GM12878 (cell line): ENCODE results near the gene PTP4A1. TPM values are rescaled to one million over a fixed set of nuclear protein-coding genes. Genes with fewer than 3 reads are reported as not detected.

ENCODE experiments used
- ATAC-seq: fragments of 200-7000 bp; cut with Tn5 transposase; 3 replicates; pipeline ENCODE4 v1.9.1; 2020; ENCODE audit warnings: mild to moderate bottlenecking, moderate library complexity
- BruUV-seq: library from RNA; stranded (reverse); fragments of 400-500 nt; replicated peaks from 2 replicates; lab custom pipeline; 2021; lab: Mats Ljungman, UMichigan
- CTCF ChIA-PET: fragments of 300-600 bp; sonication (Branson Sonifier 250); formaldehyde crosslinking; extraction: SDS; loops from one replicate; lab custom pipeline; 2021; ENCODE audit warnings: inconsistent platforms; lab: Yijun Ruan, JAX
- POLR2A ChIA-PET: fragments of 350-600 bp; formaldehyde crosslinking; extraction: SDS; loops from one replicate; lab custom pipeline; 2021; ENCODE audit warnings: inconsistent platforms; lab: Charles Lee
- RAD21 ChIA-PET: fragments of 300-600 bp; sonication (Branson Sonifier 250); formaldehyde crosslinking; loops from one replicate; lab custom pipeline; 2023; ENCODE audit warnings: antibody characterized with exemption; ENCODE audit not compliant: unreplicated experiment; lab: Charles Lee
- SMC1A ChIA-PET: fragments of 300-600 bp; sonication (Branson Sonifier 250); formaldehyde crosslinking; loops from one replicate; lab custom pipeline; 2023; ENCODE audit not compliant: unreplicated experiment, uncharacterized antibody; lab: Charles Lee
- DNase-seq: peaks from one replicate; pipeline ENCODE4 v3.0.0-alpha.2; 2011; ENCODE audit warnings: low read depth, low spot score
- FAIRE-seq: peaks from 3 replicates; lab custom pipeline; 2011; peaks lifted over from hg19 to GRCh38; lab: Jason Lieb, UNC
- H2AFZ ChIP-seq: 2 replicates; pipeline ENCODE4 v1.6.0; 2011; ENCODE audit warnings: low read depth, low read length, control low read depth; ENCODE audit not compliant: control insufficient read depth
- H3K27ac ChIP-seq: 2 replicates; pipeline ENCODE4 v1.5.1; 2011; ENCODE audit warnings: control low read depth; ENCODE audit not compliant: control insufficient read depth, insufficient read depth
- H3K27me3 ChIP-seq, 2 experiments: replicated peaks in 1 of 2; 2 replicates each; pipeline versions ENCODE4 v1.6.0 to v1.6.1; 2011; ENCODE audit warnings: low read length in 1 of 2; ENCODE audit not compliant: control insufficient read depth in 2 of 2, insufficient read depth in 2 of 2
- H3K36me3 ChIP-seq, 2 experiments: 2 replicates each; pipeline ENCODE4 v1.5.1; 2011; ENCODE audit warnings: low read length in 1 of 2; ENCODE audit not compliant: control insufficient read depth in 2 of 2, insufficient read depth in 2 of 2
- H3K4me1 ChIP-seq: 2 replicates; pipeline ENCODE4 v1.6.1; 2011; ENCODE audit warnings: mild to moderate bottlenecking, low read length, moderate library complexity, mixed read lengths; ENCODE audit not compliant: control insufficient read depth, insufficient read depth
- H3K4me2 ChIP-seq: 2 replicates; pipeline ENCODE4 v1.6.0; 2011; ENCODE audit warnings: control low read depth; ENCODE audit not compliant: control insufficient read depth, insufficient read depth
- H3K4me3 ChIP-seq: fragments of 200-600 bp; sonication (generic); 2 replicates; pipeline ENCODE4 v1.5.1; 2016
- H3K79me2 ChIP-seq: 2 replicates; pipeline ENCODE4 v1.6.0; 2011; ENCODE audit warnings: low read length; ENCODE audit not compliant: control insufficient read depth, insufficient read depth
- H3K9ac ChIP-seq: 2 replicates; pipeline ENCODE4 v1.8.0; 2011; ENCODE audit warnings: low read length, control low read depth, mixed read lengths; ENCODE audit not compliant: control insufficient read depth, insufficient read depth
- H3K9me3 ChIP-seq: replicated peaks from 3 replicates; pipeline ENCODE4 v1.5.1; 2011; ENCODE audit warnings: mild to moderate bottlenecking, low read length; ENCODE audit not compliant: control insufficient read depth, insufficient read depth
- H4K20me1 ChIP-seq: 2 replicates; pipeline ENCODE4 v1.6.0; 2011; ENCODE audit not compliant: control insufficient read depth, insufficient read depth
- NRF1 ChIP-seq: conservative IDR thresholded peaks from 2 replicates; pipeline ENCODE4 v1.6.1; 2011; ENCODE audit warnings: mild to moderate bottlenecking, low read depth, low read length, improper control_type of control experiment
- in situ Hi-C: fragments of 300-500 bp; cut with MboI; formaldehyde crosslinking; loops from 9 replicates; pipeline ENCODE4 v1.14.3; 2018; ENCODE audit warnings: mixed read lengths
- intact Hi-C: fragments of 100-400 bp; cut with micrococcal nuclease; formaldehyde crosslinking; loops from one replicate; pipeline ENCODE4 v1.14.2; 2022; ENCODE audit not compliant: unreplicated experiment
- polyA plus RNA-seq, 11 experiments: library from polyadenylated mRNA; depleted of rRNA in 4 of 11; unstranded in 6 of 11; stranded (reverse) in 5 of 11; fragments of >200 nt; fragmentation: Nextera tagmentation in 4 of 11; fragmentation: Illumina TruSeq in 1 of 11; extraction: Ambion mirVana in 4 of 11; extraction: Trizol in 1 of 11; gene quantifications; 1 replicate in 1 of 11; 2 replicates in 10 of 11; pipeline versions ENCODE4 v1.2.1 to v1.2.3, GENCODE V29; 2011 to 2016; ENCODE audit warnings: inconsistent platforms in 2 of 11, missing spikeins in 2 of 11, low read depth in 1 of 11
- total RNA-seq, 4 experiments: library from RNA; depleted of rRNA in 3 of 4; stranded (reverse); fragments of >200 nt in 3 of 4; fragmentation: Illumina TruSeq in 1 of 4; extraction: Trizol in 1 of 4; gene quantifications; 2 replicates each; pipeline versions ENCODE4 v1.2.1 to v1.2.3, GENCODE V29; 2013 to 2021
- TF ChIP-seq, protein P1 (sequence below): fragments of 450-650 bp; IDR thresholded peaks from 2 replicates; pipeline ENCODE4 v1.6.1; 2017; ENCODE audit warnings: mild to moderate bottlenecking, moderate library complexity
- TF ChIP-seq, protein P2 (sequence below): fragments of 450-650 bp; formaldehyde crosslinking; IDR thresholded peaks from 2 replicates; pipeline ENCODE4 v1.4.0; 2022; ENCODE audit warnings: mild to moderate bottlenecking, moderate library complexity
- TF ChIP-seq, protein P3 (sequence below): IDR thresholded peaks from 2 replicates; pipeline ENCODE4 v1.6.1; 2011; ENCODE audit warnings: low read depth, low read length, improper control_type of control experiment, borderline replicate concordance
- TF ChIP-seq, protein P4 (sequence below): fragments of 450-650 bp; IDR thresholded peaks from 2 replicates; pipeline ENCODE4 v1.6.1; 2016; ENCODE audit warnings: mild to moderate bottlenecking
- TF ChIP-seq, protein P5 (sequence below): IDR thresholded peaks from 2 replicates; pipeline ENCODE4 v1.6.1; 2012; ENCODE audit warnings: improper control_type of control experiment, low read depth, low read length; ENCODE audit not compliant: insufficient replicate concordance

Gene PTP4A1
- total and polyA plus RNA-seq, 10 of the 15 experiments (the other 5 are each of a cell fraction or from before 2014, with no cell fraction given) = 8.5 to 190 (median 46.4) TPM; not detected in 2

DNA sequence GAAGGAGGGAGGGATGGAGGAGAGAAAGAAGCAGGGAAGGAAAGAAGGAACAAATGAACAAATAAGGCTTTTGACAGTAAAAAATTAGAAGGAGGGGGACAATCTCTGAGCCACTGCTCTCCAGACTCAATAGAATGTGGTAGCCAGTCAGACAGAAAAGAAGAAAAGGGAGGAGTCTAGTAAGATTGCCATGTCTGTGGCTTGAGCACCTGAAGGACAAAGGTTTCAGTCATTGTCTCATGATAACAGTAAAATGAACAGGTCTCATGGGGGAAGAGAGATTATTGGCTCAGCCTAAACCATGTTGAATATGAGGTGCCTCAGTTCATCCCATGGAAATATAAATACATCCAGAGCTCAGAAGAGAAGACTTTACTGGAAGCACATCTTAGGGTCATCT, 14.0 kb upstream of the PTP4A1 start:
- DNase-seq (no peak), ATAC-seq (peak; percentile 70)
- Histone ChIP-seq H3K27me3 (no peaks in the 10 kb centered on the region), H2AFZ (no peak overlapping the region), H3K79me2 (no peaks in the 10 kb centered on the region), H3K4me2 (no peak overlapping the region)
- no TSS peak for BruUV-seq
- ChIA-PET POLR2A (no interaction called here), SMC1A (interaction anchor here (1.6 kb wide), 1 partner anchor 12 kb away, joined by 6 read pairs; no protein-coding TSS in a partner anchor)
- in situ Hi-C loops = no loop called here
- TF ChIP-seq, protein P1, sequence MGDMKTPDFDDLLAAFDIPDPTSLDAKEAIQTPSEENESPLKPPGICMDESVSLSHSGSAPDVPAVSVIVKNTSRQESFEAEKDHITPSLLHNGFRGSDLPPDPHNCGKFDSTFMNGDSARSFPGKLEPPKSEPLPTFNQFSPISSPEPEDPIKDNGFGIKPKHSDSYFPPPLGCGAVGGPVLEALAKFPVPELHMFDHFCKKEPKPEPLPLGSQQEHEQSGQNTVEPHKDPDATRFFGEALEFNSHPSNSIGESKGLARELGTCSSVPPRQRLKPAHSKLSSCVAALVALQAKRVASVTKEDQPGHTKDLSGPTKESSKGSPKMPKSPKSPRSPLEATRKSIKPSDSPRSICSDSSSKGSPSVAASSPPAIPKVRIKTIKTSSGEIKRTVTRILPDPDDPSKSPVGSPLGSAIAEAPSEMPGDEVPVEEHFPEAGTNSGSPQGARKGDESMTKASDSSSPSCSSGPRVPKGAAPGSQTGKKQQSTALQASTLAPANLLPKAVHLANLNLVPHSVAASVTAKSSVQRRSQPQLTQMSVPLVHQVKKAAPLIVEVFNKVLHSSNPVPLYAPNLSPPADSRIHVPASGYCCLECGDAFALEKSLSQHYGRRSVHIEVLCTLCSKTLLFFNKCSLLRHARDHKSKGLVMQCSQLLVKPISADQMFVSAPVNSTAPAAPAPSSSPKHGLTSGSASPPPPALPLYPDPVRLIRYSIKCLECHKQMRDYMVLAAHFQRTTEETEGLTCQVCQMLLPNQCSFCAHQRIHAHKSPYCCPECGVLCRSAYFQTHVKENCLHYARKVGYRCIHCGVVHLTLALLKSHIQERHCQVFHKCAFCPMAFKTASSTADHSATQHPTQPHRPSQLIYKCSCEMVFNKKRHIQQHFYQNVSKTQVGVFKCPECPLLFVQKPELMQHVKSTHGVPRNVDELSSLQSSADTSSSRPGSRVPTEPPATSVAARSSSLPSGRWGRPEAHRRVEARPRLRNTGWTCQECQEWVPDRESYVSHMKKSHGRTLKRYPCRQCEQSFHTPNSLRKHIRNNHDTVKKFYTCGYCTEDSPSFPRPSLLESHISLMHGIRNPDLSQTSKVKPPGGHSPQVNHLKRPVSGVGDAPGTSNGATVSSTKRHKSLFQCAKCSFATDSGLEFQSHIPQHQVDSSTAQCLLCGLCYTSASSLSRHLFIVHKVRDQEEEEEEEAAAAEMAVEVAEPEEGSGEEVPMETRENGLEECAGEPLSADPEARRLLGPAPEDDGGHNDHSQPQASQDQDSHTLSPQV = no peak
- TF ChIP-seq, protein P2, sequence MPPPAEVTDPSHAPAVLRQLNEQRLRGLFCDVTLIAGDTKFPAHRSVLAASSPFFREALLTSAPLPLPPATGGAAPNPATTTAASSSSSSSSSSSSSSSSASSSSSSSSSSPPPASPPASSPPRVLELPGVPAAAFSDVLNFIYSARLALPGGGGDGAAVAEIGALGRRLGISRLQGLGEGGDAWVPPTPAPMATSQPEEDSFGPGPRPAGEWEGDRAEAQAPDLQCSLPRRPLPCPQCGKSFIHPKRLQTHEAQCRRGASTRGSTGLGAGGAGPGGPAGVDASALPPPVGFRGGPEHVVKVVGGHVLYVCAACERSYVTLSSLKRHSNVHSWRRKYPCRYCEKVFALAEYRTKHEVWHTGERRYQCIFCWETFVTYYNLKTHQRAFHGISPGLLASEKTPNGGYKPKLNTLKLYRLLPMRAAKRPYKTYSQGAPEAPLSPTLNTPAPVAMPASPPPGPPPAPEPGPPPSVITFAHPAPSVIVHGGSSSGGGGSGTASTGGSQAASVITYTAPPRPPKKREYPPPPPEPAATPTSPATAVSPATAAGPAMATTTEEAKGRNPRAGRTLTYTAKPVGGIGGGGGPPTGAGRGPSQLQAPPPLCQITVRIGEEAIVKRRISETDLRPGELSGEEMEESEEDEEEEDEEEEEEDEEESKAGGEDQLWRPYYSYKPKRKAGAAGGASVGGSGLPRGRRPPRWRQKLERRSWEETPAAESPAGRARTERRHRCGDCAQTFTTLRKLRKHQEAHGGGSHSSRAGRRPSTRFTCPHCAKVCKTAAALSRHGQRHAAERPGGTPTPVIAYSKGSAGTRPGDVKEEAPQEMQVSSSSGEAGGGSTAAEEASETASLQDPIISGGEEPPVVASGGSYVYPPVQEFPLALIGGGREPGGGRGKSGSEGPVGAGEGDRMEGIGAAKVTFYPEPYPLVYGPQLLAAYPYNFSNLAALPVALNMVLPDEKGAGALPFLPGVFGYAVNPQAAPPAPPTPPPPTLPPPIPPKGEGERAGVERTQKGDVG = no peak
- TF ChIP-seq NRF1 = no peak
- TF ChIP-seq, protein P3, sequence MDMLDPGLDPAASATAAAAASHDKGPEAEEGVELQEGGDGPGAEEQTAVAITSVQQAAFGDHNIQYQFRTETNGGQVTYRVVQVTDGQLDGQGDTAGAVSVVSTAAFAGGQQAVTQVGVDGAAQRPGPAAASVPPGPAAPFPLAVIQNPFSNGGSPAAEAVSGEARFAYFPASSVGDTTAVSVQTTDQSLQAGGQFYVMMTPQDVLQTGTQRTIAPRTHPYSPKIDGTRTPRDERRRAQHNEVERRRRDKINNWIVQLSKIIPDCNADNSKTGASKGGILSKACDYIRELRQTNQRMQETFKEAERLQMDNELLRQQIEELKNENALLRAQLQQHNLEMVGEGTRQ = no peak
- TF ChIP-seq, protein P4, sequence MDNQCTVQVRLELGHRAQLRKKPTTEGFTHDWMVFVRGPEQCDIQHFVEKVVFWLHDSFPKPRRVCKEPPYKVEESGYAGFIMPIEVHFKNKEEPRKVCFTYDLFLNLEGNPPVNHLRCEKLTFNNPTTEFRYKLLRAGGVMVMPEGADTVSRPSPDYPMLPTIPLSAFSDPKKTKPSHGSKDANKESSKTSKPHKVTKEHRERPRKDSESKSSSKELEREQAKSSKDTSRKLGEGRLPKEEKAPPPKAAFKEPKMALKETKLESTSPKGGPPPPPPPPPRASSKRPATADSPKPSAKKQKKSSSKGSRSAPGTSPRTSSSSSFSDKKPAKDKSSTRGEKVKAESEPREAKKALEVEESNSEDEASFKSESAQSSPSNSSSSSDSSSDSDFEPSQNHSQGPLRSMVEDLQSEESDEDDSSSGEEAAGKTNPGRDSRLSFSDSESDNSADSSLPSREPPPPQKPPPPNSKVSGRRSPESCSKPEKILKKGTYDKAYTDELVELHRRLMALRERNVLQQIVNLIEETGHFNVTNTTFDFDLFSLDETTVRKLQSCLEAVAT = no peak
- TF ChIP-seq, protein P5, sequence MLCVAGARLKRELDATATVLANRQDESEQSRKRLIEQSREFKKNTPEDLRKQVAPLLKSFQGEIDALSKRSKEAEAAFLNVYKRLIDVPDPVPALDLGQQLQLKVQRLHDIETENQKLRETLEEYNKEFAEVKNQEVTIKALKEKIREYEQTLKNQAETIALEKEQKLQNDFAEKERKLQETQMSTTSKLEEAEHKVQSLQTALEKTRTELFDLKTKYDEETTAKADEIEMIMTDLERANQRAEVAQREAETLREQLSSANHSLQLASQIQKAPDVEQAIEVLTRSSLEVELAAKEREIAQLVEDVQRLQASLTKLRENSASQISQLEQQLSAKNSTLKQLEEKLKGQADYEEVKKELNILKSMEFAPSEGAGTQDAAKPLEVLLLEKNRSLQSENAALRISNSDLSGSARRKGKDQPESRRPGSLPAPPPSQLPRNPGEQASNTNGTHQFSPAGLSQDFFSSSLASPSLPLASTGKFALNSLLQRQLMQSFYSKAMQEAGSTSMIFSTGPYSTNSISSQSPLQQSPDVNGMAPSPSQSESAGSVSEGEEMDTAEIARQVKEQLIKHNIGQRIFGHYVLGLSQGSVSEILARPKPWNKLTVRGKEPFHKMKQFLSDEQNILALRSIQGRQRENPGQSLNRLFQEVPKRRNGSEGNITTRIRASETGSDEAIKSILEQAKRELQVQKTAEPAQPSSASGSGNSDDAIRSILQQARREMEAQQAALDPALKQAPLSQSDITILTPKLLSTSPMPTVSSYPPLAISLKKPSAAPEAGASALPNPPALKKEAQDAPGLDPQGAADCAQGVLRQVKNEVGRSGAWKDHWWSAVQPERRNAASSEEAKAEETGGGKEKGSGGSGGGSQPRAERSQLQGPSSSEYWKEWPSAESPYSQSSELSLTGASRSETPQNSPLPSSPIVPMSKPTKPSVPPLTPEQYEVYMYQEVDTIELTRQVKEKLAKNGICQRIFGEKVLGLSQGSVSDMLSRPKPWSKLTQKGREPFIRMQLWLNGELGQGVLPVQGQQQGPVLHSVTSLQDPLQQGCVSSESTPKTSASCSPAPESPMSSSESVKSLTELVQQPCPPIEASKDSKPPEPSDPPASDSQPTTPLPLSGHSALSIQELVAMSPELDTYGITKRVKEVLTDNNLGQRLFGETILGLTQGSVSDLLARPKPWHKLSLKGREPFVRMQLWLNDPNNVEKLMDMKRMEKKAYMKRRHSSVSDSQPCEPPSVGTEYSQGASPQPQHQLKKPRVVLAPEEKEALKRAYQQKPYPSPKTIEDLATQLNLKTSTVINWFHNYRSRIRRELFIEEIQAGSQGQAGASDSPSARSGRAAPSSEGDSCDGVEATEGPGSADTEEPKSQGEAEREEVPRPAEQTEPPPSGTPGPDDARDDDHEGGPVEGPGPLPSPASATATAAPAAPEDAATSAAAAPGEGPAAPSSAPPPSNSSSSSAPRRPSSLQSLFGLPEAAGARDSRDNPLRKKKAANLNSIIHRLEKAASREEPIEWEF = no peak
- TF ChIP-seq, all 136 proteins: peak for 0
- Histone ChIP-seq H3K27ac (no peak overlapping the region), H3K4me1 (peaks cover 13% of the 10 kb centered on the region; the same call in 1 of the 2 replicates), H4K20me1 (no peaks in the 10 kb centered on the region), H3K4me3 (no peak overlapping the region), H3K9me3 (no peaks in the 10 kb centered on the region), H3K9ac (no peak overlapping the region), H3K36me3 (no peaks in the 10 kb centered on the region)
- intact Hi-C loops = no loop called here
- RAD21 ChIA-PET = interaction anchor here (0.9 kb wide), 1 partner anchor 10 kb away, joined by 3 read pairs; no protein-coding TSS in a partner anchor
- CTCF ChIA-PET = interaction anchor here (1.0 kb wide), 1 partner anchor 16 kb away, joined by 3 read pairs; no protein-coding TSS in a partner anchor
- FAIRE-seq = peak; percentile 13
